ENCODE measurements around the gene IER3.

IER3 gene

GRCh38 chr6:30744054-30744805 lies at the start of gene IER3:
Gene IER3 (minus strand): TSS chr6:30744547. CDS start chr6:30744518, 29 bp downstream.
- peak in 45 of 51 donors; percentile 18 to 85 (median 52) for DNase-seq

GRCh38 chr6:30793521-30794194 lies 49.3 kb upstream of the IER3 start:
- DNase-seq = no peak

- no peak for DNase-seq
Measured at GRCh38 chr6:30792786-30793185, 48.4 kb upstream of the IER3 start.

GRCh38 chr6:30790724-30791383 lies 46.5 kb upstream of the IER3 start:
- no peak for DNase-seq

- no peak for DNase-seq
Measured at GRCh38 chr6:30789606-30790005, 45.3 kb upstream of the IER3 start.

- no peak for DNase-seq
Measured at GRCh38 chr6:30787954-30788353, 43.6 kb upstream of the IER3 start.

- no peak for DNase-seq
Measured at GRCh38 chr6:30782425-30783014, 38.2 kb upstream of the IER3 start.

GRCh38 chr6:30781743-30782424 lies 37.5 kb upstream of the IER3 start:
- DNase-seq = peak; percentile 41 to 93 (median 84)

GRCh38 chr6:30781395-30781742 lies 37.0 kb upstream of the IER3 start:
- peak in 4 of 51 donors; percentile 13 to 45 (median 38) for DNase-seq

- no peak for DNase-seq
Measured at GRCh38 chr6:30780642-30780920, 36.2 kb upstream of the IER3 start.

GRCh38 chr6:30779850-30780641 lies 35.7 kb upstream of the IER3 start:
- DNase-seq = no peak

GRCh38 chr6:30778001-30778635 lies 33.8 kb upstream of the IER3 start:
- DNase-seq = no peak

- DNase-seq = no peak
Measured at GRCh38 chr6:30777155-30777485, 32.8 kb upstream of the IER3 start.

- DNase-seq = no peak
Measured at GRCh38 chr6:30776390-30777154, 32.2 kb upstream of the IER3 start.

GRCh38 chr6:30775104-30775503 lies 30.8 kb upstream of the IER3 start:
- no peak for DNase-seq

GRCh38 chr6:30774701-30775100 lies 30.4 kb upstream of the IER3 start:
- DNase-seq = no peak

- DNase-seq = no peak
Measured at GRCh38 chr6:30770592-30770991, 26.2 kb upstream of the IER3 start.

GRCh38 chr6:30769853-30770524 lies 25.6 kb upstream of the IER3 start:
- no peak for DNase-seq
